NCI-H774 (cell line): ENCODE results near the gene PLCH2.
"Not testable (repeated sequence)": the region's sequence is repeated elsewhere in the genome, so short reads cannot be mapped to it uniquely, and the experiment has no call there.

Experiments
- DNase-seq: peaks from one replicate; lab custom pipeline; 2025; lab: John Stamatoyannopoulos, UW

PLCH2 gene

DNA sequence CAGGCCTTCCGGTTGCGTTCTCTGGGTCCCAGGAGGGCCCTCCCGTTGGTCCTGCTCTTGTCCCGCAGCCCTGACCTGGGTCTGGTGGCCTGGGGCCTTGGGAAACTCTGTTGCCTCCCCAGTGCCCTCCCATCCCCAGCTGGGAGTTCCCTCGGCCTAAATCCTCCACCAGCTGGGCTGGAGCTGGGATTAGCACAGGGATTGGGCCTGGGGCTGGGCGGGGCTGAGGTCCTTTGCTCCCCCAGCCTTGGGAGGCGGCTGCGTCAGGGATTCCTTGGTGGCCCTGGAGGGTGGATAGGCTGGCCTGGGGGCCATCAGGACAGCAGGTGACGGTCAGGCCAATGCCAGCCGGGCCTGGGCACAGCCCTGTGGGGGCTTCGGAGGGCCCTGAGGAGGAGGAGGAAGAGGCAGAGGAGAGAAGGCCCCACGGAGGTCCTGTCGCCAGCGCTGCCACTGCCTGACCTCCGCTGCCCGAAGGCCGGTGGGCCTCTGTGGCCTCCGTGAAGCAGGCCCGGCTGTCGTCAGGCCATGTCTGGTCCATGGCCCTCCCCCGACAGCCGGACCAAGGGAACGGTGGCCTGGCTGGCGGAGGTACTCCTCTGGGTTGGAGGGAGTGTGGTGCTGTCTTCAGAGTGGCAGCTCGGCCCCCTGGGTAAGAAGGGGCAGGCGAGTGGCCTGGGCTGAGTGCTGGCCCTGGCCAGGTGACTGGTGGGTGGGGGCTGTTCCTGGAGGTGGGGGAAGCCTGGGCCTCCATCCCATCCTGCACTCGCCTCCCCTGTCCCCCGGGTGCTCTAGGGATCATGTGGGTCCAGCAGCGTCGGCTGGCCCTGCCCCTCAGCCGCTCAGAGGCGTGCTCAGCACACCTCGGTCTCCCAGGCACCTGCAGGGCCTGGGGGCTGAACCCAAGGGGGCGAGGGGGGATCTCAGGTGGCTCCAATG is at the start of gene PLCH2:
TSS of gene PLCH2 (plus strand) at position 229 of the 939 bp plus-strand sequence. CDS start at position 529, 300 bp downstream.
- no peak for DNase-seq

DNA sequence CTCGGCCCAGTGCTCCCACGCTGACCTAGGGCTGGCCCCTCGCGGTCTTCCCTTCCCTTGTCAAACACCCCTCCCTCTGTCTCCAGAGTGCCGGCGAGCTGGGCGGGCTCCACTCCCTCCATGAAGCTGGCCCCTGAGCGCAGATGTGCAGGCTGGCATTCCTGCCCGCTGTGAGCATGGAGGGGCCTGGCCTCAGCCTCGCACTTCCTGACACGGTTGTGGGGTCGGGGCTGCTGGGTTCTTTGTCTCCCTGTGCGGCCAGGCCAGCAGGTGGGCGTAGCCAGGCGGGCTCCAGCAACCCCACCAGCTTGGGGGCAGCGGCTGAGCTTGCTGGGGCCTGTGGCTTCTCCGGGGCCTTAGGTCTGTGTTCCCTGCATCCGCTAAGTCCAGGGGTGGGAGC is 49.5 kb upstream of the PLCH2 start:
- no peak for DNase-seq

DNA sequence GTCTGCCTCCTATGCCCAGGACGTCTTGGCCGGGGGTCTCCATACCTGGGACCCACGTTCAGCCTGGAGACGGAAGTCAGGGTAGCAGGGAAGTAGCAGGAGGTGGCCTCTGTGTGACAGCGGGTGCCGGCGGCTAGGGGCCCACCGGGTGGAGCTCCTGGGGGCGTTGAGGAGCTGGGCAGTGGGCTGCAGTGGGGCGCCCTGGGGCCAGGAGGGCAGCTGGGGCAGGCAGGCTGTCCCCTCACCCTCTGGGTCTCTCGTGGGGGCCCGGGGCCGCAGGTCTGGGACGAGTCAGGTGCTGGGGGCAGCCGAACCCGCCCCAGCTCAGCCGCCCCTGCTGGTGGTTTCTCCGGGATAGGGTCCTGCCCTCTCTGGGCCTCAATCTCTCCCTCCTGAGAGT is 49.0 kb upstream of the PLCH2 start:
- DNase-seq = no peak

DNA sequence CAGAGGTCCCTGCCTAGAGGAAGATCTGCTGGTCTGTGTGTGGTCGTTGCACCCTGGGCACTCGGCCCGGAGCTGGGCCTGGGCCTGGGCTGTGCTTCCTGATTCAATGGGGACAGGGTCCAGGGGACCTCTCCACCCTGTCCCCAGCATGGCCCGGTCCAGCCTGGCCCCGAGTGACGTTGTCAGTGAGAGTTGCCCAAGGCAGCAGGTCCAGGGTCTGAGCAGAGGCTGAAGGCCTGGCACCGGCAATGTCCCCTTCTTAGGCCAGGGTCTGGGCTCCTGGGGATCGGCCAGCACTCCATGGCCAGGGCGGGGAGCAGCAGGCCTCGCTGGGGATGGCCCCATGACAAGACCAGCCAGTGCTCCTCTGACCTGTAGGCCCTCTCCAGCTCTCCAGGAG is 48.1 kb upstream of the PLCH2 start:
- no peak for DNase-seq

DNA sequence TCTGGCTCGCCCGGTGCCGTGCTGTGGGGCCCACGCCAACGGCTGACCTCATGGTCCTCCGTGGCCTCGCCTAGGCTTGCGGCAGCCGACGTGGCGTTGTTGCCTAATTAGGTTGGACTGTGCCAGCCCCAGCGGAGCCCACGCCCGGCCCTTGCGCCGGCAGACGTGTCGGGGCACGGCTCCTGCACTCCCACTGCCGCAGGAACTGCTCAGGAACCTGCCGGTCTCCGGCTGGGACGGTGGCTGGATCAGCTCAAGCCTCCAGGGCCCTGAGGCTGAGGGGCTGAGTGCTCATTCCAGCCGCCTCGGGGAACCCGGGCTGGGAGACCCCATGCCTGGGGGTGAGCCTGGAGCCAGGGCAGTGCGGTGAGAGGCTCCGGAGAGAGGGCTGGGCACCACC is 47.6 kb upstream of the PLCH2 start:
- DNase-seq = no peak

GRCh38 chr1:2429780-2430591 is 46.1 kb upstream of the PLCH2 start:
- no peak for DNase-seq

- no peak for DNase-seq
Measured at GRCh38 chr1:2430592-2430973, 45.5 kb upstream of the PLCH2 start.

GRCh38 chr1:2431103-2431502 is 45.0 kb upstream of the PLCH2 start:
- no peak for DNase-seq

- no peak for DNase-seq
Measured at GRCh38 chr1:2431518-2431917, 44.6 kb upstream of the PLCH2 start.

DNA sequence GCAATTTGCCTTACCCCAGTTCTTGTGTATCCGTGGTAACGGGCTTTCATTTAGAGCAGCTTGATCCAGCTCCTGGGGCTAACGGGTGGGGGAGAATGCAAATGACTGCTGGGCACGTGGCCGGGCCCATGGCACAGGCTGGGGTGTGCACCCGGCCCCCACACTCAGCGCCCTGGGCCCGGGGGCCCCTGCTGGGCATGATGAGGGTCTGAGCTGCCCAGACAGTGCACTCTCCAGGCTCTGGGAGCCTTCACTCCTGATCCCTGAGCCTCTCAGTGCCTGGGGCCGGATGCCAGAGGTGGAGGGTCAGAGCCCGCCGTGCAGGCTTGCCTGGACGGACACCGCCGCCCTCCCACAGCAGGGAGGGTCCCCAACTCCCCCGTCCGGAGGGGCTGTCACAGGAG is 43.6 kb upstream of the PLCH2 start:
- no peak for DNase-seq

- DNase-seq = no peak
Measured at GRCh38 chr1:2433196-2433595, 42.9 kb upstream of the PLCH2 start.

DNA sequence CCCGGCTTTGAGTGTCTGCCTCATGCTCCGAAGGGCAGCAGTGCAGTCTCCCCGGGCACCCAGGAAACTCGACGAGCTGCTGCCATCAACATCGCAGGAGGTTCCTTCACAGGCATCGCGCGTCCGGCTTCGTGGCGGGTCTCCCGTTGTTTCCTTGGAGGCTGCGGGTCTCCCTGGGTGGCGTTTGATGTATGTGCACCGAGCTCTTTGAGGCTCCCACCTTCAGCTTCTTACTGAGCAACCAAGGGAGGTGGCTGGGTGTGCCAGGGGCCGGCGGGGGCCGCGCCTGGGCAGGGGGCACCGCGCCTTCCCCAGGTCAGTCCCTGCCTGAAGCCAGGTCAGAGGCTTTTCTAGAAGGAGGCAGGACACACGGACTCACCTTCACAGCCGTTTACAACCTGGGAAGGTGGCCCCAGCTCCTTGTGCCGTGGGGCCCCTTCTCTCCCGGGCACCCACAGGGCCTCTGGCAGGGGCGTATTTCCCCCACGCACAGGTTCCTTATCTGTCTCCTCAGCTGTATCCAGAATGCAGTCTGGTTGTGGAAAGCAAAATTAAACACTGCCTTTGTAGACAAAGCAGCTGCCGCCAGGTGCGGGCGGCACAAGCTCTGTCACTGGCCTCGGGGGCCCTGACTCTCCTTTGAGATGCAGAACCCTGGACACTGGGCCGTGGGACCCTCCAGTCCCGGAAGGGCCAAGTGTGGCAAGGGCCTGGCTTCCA is 42.0 kb upstream of the PLCH2 start:
- no peak for DNase-seq

DNA sequence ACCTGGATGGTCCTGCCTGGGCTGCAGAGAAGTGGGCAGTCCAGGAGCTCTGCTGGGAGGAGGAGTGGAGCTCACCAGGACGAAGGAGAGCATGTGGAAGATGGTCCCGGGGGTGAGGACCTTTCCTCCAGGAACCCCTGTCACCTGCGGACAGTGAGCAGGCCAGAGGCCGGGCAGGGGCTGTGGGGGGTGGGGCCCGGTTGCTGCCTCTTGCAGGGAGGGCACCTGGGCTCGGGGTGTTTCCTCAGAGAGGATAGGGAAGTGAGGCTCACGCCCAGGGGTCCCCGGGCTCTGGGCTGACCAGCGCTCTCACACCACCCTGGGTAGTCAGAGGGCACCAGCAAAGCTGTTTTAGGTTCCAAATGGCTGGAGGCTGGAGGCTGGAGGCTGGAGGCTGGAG is 41.0 kb upstream of the PLCH2 start:
- DNase-seq = no peak

DNA sequence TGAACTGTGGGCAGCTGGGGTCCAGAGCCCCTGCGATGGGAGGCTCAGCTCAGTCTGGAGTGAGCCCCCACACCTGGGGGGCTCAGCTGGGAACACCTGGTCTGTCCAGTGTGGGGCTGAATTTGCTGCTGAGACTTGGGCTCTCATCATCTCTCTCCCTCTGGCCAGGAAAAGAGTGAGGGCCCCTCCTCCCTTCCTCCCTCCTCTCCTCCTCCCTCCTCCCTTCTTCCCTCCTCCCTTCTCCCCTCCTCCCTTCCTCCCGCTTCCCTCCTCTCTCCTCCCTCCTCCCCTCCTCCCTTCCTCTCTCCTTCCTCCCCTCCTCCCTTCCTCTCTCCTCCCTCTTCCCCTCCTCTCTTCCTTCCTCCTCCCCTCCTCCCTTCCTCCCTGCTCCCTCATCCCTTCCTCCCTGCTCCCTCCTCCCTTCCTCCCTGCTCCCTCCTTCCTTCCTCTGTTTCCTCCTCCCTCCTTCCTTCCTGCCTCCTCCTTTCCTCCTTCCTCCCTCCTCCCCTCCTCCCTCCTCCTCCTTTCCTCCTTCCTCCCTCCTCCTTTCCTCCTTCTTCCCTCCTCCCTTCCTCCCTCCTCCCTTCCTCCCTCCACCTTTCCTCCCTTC is 40.2 kb upstream of the PLCH2 start:
- DNase-seq = no peak

GRCh38 chr1:2436876-2437275 is 39.2 kb upstream of the PLCH2 start:
- DNase-seq = no peak

GRCh38 chr1:2437617-2438016 is 38.5 kb upstream of the PLCH2 start:
- DNase-seq = no peak

DNA sequence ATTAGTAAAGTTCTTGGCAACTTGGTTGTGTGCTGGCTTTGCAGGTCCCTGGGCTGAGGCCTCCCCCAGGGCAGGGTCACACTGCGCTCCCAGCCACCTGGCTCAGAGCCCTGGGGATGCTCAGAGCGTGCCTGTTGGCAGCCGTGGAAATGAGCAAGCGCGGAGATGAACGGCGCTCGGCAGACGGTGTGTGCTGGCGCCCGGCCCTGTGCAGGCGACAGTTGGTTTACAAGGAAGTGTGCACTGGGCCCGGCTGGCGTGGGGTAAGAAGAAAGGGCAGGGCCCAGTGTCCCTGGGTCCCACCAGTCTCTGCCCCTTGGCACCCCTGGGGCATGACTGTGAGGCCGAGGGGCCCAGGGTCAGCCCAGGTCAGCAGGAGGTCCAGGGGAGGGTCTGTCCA is 38.1 kb upstream of the PLCH2 start:
- DNase-seq = no peak

- DNase-seq = no peak
Measured at GRCh38 chr1:2438641-2439040, 37.4 kb upstream of the PLCH2 start.

DNA sequence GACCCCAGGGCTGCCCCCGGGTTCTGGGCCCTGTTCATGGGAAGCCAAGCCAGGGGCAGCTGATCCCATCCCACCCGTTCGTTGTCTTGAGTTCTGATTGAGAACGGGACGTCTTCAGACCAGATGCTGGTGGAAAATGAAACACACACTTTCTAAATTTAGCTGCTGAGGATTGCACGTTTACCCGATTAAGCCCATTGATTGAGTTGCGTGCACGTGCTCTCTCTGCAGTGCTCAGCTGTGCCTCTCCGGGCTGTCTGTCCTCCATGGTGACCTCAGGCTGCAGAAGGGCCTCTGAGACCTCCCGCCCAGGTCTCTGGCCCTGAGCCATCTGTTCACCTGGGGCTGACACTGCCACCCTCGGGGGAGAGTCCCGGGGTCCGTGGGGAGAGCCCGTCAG is 36.7 kb upstream of the PLCH2 start:
- no peak for DNase-seq

- not testable (repeated sequence) for DNase-seq
Measured at GRCh38 chr1:2440346-2440745, 35.7 kb upstream of the PLCH2 start.

GRCh38 chr1:2441746-2442145 is 34.3 kb upstream of the PLCH2 start:
- DNase-seq = no peak

DNA sequence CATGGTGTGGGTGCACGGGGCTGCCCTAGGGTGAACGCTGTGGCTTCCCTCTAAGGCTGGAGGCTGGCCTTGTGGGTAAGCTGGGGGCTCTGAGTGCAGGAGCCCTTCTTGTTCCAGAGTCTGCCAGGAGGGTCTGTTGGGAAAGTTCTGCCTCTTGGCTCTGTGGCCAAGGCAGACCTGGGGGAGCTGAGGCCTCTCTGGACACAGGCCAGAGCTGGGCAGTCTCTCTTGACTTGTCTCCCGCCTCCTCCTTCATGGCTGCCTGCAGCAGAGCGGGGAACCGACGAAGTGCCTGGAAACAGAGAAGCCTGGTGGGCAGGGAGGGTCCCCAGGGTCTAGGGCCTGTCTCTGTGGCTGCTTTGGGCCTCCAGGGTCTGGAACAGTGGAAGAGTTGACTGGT is 33.4 kb upstream of the PLCH2 start:
- DNase-seq = no peak
